ENCODE results near the gene TUT1.

GRCh38 chr11:62544581-62545436 is 46.5 kb downstream of the TUT1 start:
- TF ChIP-seq, protein P1, sequence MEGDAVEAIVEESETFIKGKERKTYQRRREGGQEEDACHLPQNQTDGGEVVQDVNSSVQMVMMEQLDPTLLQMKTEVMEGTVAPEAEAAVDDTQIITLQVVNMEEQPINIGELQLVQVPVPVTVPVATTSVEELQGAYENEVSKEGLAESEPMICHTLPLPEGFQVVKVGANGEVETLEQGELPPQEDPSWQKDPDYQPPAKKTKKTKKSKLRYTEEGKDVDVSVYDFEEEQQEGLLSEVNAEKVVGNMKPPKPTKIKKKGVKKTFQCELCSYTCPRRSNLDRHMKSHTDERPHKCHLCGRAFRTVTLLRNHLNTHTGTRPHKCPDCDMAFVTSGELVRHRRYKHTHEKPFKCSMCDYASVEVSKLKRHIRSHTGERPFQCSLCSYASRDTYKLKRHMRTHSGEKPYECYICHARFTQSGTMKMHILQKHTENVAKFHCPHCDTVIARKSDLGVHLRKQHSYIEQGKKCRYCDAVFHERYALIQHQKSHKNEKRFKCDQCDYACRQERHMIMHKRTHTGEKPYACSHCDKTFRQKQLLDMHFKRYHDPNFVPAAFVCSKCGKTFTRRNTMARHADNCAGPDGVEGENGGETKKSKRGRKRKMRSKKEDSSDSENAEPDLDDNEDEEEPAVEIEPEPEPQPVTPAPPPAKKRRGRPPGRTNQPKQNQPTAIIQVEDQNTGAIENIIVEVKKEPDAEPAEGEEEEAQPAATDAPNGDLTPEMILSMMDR (conservative IDR thresholded peaks at IDR 0.05), result no peak
- TF ChIP-seq EZH2 (IDR thresholded peaks at IDR 0.05; ENCODE audit: low read depth), result no peak
